SU-DHL-6 (cell line): ENCODE data around the gene P3H1.
"Not testable (repeated sequence)": the region's sequence is repeated elsewhere in the genome, so short reads cannot be mapped to it uniquely, and the experiment has no call there.

Experiments used
- H2AFZ ChIP-seq: fragments of 200-600 bp; sonication (generic); 2 replicates; pipeline ENCODE4 v1.6.1; 2014; ENCODE audit warnings: low read depth, mild to moderate bottlenecking, moderate library complexity, mixed read lengths, antibody characterized with exemption, low read length; ENCODE audit not compliant: severe bottlenecking
- H3F3A ChIP-seq: fragments of 200-600 bp; shearing (Covaris generic); 2 replicates; pipeline ENCODE4 v1.6.0; 2016; ENCODE audit warnings: antibody characterized with exemption, mild to moderate bottlenecking; ENCODE audit not compliant: insufficient read depth
- H3K27ac ChIP-seq: fragments of 200-600 bp; sonication (generic); 2 replicates; pipeline ENCODE4 v1.5.1; 2016; ENCODE audit warnings: low read depth, mild to moderate bottlenecking, low read length, moderate library complexity, mixed read lengths
- H3K27me3 ChIP-seq: fragments of 200-600 bp; sonication (generic), shearing (Covaris generic); 2 replicates; pipeline ENCODE4 v1.6.0; 2014; ENCODE audit warnings: mild to moderate bottlenecking, low read length
- H3K36me3 ChIP-seq: fragments of 200-600 bp; sonication (generic); 2 replicates; pipeline ENCODE4 v1.6.1; 2014; ENCODE audit warnings: mild to moderate bottlenecking, low read length, mixed read lengths
- H3K4me2 ChIP-seq: fragments of 300-600, 200-600 bp; shearing (Covaris generic), sonication (generic); 2 replicates; pipeline ENCODE4 v1.6.0; 2014; ENCODE audit warnings: low read length, low read depth, mild to moderate bottlenecking; ENCODE audit not compliant: poor library complexity, severe bottlenecking
- H3K4me3 ChIP-seq: fragments of 200-600 bp; sonication (generic); 2 replicates; pipeline ENCODE4 v1.5.1; 2014; ENCODE audit warnings: antibody characterized with exemption, low read length, mild to moderate bottlenecking, mixed read lengths; ENCODE audit not compliant: insufficient read depth, poor library complexity, severe bottlenecking
- H3K79me2 ChIP-seq: fragments of 200-600 bp; sonication (generic); 2 replicates; pipeline ENCODE4 v1.6.1; 2014; ENCODE audit warnings: mild to moderate bottlenecking, low read length, moderate library complexity; ENCODE audit not compliant: insufficient read depth
- H3K9ac ChIP-seq: fragments of 200-600 bp; sonication (generic); 2 replicates; pipeline ENCODE4 v1.7.0; 2014; ENCODE audit warnings: mild to moderate bottlenecking, low read length
- H3K9me2 ChIP-seq: fragments of 200-600 bp; sonication (generic); replicated peaks from 2 replicates; pipeline ENCODE4 v1.6.1; 2014; ENCODE audit warnings: low read length; ENCODE audit not compliant: insufficient read depth
- H3K9me3 ChIP-seq: fragments of 200-600 bp; sonication (generic); 2 replicates; pipeline ENCODE4 v1.6.1; 2014; ENCODE audit warnings: low read length, mixed read lengths; ENCODE audit not compliant: insufficient read depth
- H4K20me1 ChIP-seq: fragments of 200-600 bp; sonication (generic); 2 replicates; pipeline ENCODE4 v1.6.1; 2014; ENCODE audit warnings: low read depth, mild to moderate bottlenecking, antibody characterized with exemption, low read length, moderate library complexity, mixed read lengths
- EZH2phosphoT487 ChIP-seq: fragments of 200-600 bp; sonication (generic), shearing (Covaris generic); conservative IDR thresholded peaks from 2 replicates; pipeline ENCODE4 v1.6.1; 2018; ENCODE audit warnings: mild to moderate bottlenecking, antibody characterized with exemption, low read length, moderate library complexity, mixed read lengths
- TF ChIP-seq, protein P1 (sequence below): fragments of 200-600 bp; sonication (generic); IDR thresholded peaks from one replicate; pipeline ENCODE4 v1.5.1; 2017; ENCODE audit warnings: antibody characterized with exemption, mild to moderate bottlenecking, low read length, moderate library complexity; ENCODE audit not compliant: insufficient read depth, poor library complexity, severe bottlenecking

The P3H1 gene, protein sequence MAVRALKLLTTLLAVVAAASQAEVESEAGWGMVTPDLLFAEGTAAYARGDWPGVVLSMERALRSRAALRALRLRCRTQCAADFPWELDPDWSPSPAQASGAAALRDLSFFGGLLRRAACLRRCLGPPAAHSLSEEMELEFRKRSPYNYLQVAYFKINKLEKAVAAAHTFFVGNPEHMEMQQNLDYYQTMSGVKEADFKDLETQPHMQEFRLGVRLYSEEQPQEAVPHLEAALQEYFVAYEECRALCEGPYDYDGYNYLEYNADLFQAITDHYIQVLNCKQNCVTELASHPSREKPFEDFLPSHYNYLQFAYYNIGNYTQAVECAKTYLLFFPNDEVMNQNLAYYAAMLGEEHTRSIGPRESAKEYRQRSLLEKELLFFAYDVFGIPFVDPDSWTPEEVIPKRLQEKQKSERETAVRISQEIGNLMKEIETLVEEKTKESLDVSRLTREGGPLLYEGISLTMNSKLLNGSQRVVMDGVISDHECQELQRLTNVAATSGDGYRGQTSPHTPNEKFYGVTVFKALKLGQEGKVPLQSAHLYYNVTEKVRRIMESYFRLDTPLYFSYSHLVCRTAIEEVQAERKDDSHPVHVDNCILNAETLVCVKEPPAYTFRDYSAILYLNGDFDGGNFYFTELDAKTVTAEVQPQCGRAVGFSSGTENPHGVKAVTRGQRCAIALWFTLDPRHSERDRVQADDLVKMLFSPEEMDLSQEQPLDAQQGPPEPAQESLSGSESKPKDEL

GRCh38 chr1:42766741-42767509 is at the start of gene P3H1, which contains the start of gene C1orf50:
Gene P3H1 (minus strand): TSS chr1:42767028. CDS start chr1:42766971, 57 bp downstream.
Gene C1orf50 (plus strand): TSS chr1:42767249. CDS start chr1:42767312, 63 bp downstream.
- Histone ChIP-seq H3K27ac (peak within 1 kb of the TSS; percentile 55), H3K36me3 (no peaks in the 10 kb centered on the region), H2AFZ (peak within 1 kb of the TSS; percentile 81), H3K4me2 (peak within 1 kb of the TSS; percentile 90), H3F3A (no peaks in the 10 kb centered on the region), H3K27me3 (no peaks in the 10 kb centered on the region), H3K79me2 (peaks cover 57% of the 10 kb centered on the region), H3K9me2 (no peaks in the 10 kb centered on the region), H3K4me3 (peak within 1 kb of the TSS; percentile 77), H4K20me1 (peaks cover 4% of the 10 kb centered on the region; the same call in 1 of the 2 replicates), H3K9me3 (no peaks in the 10 kb centered on the region), H3K9ac (peak within 1 kb of the TSS; percentile 88)
- TF ChIP-seq, protein P1, sequence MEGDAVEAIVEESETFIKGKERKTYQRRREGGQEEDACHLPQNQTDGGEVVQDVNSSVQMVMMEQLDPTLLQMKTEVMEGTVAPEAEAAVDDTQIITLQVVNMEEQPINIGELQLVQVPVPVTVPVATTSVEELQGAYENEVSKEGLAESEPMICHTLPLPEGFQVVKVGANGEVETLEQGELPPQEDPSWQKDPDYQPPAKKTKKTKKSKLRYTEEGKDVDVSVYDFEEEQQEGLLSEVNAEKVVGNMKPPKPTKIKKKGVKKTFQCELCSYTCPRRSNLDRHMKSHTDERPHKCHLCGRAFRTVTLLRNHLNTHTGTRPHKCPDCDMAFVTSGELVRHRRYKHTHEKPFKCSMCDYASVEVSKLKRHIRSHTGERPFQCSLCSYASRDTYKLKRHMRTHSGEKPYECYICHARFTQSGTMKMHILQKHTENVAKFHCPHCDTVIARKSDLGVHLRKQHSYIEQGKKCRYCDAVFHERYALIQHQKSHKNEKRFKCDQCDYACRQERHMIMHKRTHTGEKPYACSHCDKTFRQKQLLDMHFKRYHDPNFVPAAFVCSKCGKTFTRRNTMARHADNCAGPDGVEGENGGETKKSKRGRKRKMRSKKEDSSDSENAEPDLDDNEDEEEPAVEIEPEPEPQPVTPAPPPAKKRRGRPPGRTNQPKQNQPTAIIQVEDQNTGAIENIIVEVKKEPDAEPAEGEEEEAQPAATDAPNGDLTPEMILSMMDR = no peak
- TF ChIP-seq EZH2phosphoT487 = no peak

DNA sequence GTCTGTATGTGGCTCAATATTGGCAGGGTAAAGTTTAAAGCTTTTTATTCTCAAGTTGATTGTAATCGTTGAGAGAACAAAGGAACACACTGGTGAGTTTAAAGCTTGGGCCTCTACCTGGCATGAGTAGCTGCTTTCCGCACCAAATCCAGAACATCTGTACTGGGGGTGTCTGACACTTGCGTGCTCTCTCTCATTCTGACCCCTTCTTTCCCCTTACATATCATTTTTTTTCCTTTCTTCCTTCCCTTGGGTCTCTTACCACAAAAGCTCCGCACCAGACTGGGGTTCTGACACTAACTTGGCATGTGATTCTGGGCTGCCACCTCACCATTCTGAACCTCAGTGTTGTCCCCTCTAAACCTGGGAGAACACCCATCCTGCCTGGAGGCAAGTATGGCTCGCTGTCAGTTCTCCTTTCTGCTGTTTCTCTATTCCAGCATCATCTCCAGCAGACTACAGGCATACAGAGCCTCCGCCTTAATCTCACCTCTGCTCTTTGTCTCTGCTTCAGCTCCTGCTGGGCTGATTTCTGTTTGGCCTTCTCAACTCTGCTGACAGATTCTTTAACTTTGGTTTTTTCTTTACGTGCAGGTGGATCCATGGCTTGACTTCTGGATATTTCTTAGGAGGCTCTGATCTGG is 49.2 kb upstream of the P3H1 start:
- no peaks in the 10 kb centered on the region for H3K9me2 ChIP-seq
- H3K79me2 ChIP-seq = no peaks in the 10 kb centered on the region
- no peaks in the 10 kb centered on the region for H3K36me3 ChIP-seq
- no peaks in the 10 kb centered on the region for H3K9me3 ChIP-seq
- H2AFZ ChIP-seq = peak overlapping the region; percentile 64
- peak overlapping the region; percentile 91 for H3K4me2 ChIP-seq
- no peaks in the 10 kb centered on the region for H3K27me3 ChIP-seq
- H3F3A ChIP-seq = no peaks in the 10 kb centered on the region
- peak overlapping the region; percentile 71 for H3K9ac ChIP-seq
- peak overlapping the region; percentile 24; the same call in 1 of the 2 replicates for H3K27ac ChIP-seq
- no peak for TF ChIP-seq EZH2phosphoT487
- TF ChIP-seq, protein P1 = no peak
- H3K4me3 ChIP-seq = peak overlapping the region; percentile 70
- H4K20me1 ChIP-seq = no peaks in the 10 kb centered on the region

DNA sequence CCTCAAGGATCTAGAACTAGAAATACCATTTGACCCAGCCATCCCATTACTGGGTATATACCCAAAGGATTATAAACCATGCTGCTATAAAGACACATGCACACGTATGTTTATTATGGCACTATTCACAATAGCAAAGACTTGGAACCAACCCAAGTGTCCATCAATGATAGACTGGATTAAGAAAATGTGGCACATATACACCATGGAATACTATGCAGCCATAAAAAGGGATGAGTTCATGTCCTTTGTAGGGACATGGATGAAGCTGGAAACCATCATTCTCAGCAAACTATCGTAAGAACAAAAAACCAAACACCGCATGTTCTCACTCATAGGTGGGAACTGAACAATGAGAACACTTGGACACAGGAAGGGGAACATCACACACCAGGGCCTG is 48.0 kb upstream of the P3H1 start:
- not testable (repeated sequence) for H4K20me1 ChIP-seq, H3K4me3 ChIP-seq, H2AFZ ChIP-seq, H3K36me3 ChIP-seq, H3K9ac ChIP-seq, H3K27me3 ChIP-seq, H3K4me2 ChIP-seq, H3K9me3 ChIP-seq, H3K27ac ChIP-seq, H3F3A ChIP-seq, H3K9me2 ChIP-seq, H3K79me2 ChIP-seq
